Ovary (tissue), 9 donors: ENCODE results near the gene COPE. TPM values are rescaled to one million over a fixed set of nuclear protein-coding genes. Genes with fewer than 3 reads are reported as not detected.

Source experiments
- DNase-seq, 5 donors: peaks; one replicate each; pipeline ENCODE4 v3.0.0-alpha.2; 2019 to 2020
- H3K27ac ChIP-seq, 2 donors: fragments of 200-600 bp; one replicate each; pipeline versions ENCODE4 v1.5.1 to v1.8.0; 2019 to 2022
- H3K27me3 ChIP-seq: fragments of 200-600 bp; one replicate; pipeline ENCODE4 v1.8.0; 2022
- H3K36me3 ChIP-seq: fragments of 200-600 bp; sonication (generic); one replicate; pipeline ENCODE4 v1.5.1; 2019
- H3K4me1 ChIP-seq: one replicate; pipeline ENCODE4 v1.8.1; 2013; ENCODE audit warnings: mild to moderate bottlenecking, moderate library complexity; ENCODE audit not compliant: insufficient read depth
- H3K4me3 ChIP-seq: fragments of 200-600 bp; sonication (generic); one replicate; pipeline ENCODE4 v1.5.1; 2017
- H3K9me3 ChIP-seq, 2 donors: fragments of 200-600 bp in 1 of 2; sonication (generic) in 1 of 2; one replicate each; pipeline versions ENCODE4 v1.5.1 to v1.8.1; 2013 to 2019; ENCODE audit warnings: mild to moderate bottlenecking in 1 of 2, moderate library complexity in 1 of 2
- EP300 ChIP-seq: sonication (generic); formaldehyde crosslinking; IDR thresholded peaks from one replicate; pipeline ENCODE4 v1.6.1; 2017; ENCODE audit warnings: antibody characterized with exemption
- POLR2A ChIP-seq: fragments of 450-650 bp; IDR thresholded peaks from one replicate; pipeline ENCODE4 v1.6.1; 2017; ENCODE audit warnings: antibody characterized with exemption, mild to moderate bottlenecking, moderate library complexity
- WGBS, 3 donors: extraction: QIAGEN DNeasy Blood & Tissue Kit in 1 of 3; methylation state at CpG; one replicate each; pipeline versions ENCODE4 v1.1.5 to v1.1.7; 2013 to 2017; 5-methylcytosine and 5-hydroxymethylcytosine counted together
- intact Hi-C, 4 donors: fragments of 100-400 bp; cut with DNase I; formaldehyde crosslinking; loops; one replicate each; pipeline versions ENCODE4 v1.11.0 to v1.15.1; 2022 to 2023
- polyA plus RNA-seq, 2 donors: library from polyadenylated mRNA; stranded (reverse); fragments of 200-250 nt in 1 of 2; fragments of 350-450 nt in 1 of 2; fragmentation: Illumina TruSeq in 1 of 2; extraction: RNeasy Lipid Tissue Mini Kit (QIAGEN cat#74804) in 1 of 2; gene quantifications; one replicate each; pipeline ENCODE4 v1.2.3, GENCODE V29; 2013 to 2014
- total RNA-seq, 7 donors: library from RNA; depleted of rRNA in 2 of 7; stranded (reverse); fragments of >200 nt in 2 of 7; fragmentation: NEBNext Ultra II Directional in 3 of 7; extraction: Animal tissue kit (Norgen Biotek cat#: 25700) in 3 of 7; gene quantifications; one replicate each; pipeline versions ENCODE4 v1.1.0 to v1.2.4, GENCODE V29; 2016 to 2023
- TF ChIP-seq, protein P1 (sequence below), 3 donors: fragments of 450-650 bp in 2 of 3; fragments of 200-600 bp in 1 of 3; IDR thresholded peaks; one replicate each; pipeline versions ENCODE4 v1.5.1 to v1.8.0; 2016 to 2022; ENCODE audit warnings: antibody characterized with exemption in 3 of 3, mild to moderate bottlenecking in 1 of 3
- donor health status: DM: no; HTN: no; CAD: no; lungs with moderate emphysema.
- donor health status: DM: no; HTN: no; CAD: no.
- donor health status: Bipolar disorder and iron deficiency.
- donor health status: DM: yes; HTN: yes; CAD: no.
- donor health status: DM: no; HTN: no; CAD: no.
- donor health status: DM: yes; HTN: yes; CAD: no.

COPE gene
- total and polyA plus RNA-seq, 9 donors = 11.3 to 140 (median 115) TPM

DNA sequence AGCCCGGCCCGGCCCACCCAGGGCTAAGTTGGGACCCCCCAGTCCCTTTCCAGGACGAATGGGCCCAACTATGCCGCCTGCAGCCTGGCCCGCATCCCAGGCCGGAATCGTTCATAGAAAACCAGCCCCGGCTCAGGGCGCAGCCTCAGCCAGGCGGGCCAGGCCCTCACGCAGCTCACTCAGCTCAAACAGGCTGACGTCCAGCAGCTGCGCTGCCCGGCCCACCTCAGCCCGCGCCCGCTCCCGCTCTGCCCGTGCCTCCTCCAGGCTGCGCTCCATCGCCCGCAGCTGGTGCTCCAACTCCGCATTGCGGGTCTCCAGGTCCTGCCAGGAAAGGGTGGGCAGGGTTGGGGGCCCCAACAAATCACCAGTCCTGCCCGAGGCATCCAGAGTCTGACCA, 10.1 kb upstream of the COPE start:
- intact Hi-C loops = no loop called here

DNA sequence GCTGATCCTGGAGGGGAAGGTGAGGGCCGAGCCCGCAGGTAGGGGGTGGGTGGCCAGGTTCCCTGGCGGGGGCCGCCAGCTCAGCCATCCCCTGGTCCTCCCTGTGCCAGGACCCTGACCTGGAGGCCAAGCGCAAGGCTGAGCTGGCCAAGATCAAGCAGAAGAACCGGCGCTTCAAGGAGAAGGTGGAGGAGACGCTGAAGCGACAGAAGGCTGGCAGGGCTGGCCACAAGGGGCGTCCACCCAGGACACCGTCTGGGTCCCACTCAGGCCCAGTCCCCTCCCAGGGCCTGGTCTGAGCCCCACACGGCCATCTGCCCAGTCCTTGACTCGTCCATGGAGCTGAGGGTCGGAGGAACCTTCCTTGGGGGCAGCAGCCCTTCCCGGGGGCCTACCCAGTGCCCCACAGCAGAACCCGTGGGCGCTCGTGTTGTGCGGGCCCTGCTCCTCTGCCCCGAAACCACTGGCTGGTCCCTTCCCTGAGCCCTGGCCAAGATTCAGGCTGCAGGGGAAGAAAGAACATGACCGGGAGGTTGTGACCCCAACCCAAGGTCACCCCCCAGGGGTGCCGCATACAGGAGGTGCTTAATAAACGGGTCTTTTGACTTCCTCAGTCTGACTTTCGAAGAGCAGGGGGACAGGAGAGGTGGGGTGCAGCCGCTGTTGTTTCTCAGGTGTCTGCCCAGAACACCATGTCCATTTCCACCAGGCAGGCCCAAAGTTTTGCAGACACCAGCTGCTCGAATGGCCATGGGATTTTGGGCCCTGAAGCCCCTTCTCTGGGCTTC, 9.0 kb upstream of the COPE start:
- H3K36me3 ChIP-seq = no peaks in the 10 kb centered on the region
- H3K27me3 ChIP-seq = no peaks in the 10 kb centered on the region
- H3K4me3 ChIP-seq = no peak overlapping the region
- peaks cover 2% of the 10 kb centered on the region for H3K4me1 ChIP-seq
- TF ChIP-seq EP300 (no peak), POLR2A (no peak)
- TF ChIP-seq, protein P1, sequence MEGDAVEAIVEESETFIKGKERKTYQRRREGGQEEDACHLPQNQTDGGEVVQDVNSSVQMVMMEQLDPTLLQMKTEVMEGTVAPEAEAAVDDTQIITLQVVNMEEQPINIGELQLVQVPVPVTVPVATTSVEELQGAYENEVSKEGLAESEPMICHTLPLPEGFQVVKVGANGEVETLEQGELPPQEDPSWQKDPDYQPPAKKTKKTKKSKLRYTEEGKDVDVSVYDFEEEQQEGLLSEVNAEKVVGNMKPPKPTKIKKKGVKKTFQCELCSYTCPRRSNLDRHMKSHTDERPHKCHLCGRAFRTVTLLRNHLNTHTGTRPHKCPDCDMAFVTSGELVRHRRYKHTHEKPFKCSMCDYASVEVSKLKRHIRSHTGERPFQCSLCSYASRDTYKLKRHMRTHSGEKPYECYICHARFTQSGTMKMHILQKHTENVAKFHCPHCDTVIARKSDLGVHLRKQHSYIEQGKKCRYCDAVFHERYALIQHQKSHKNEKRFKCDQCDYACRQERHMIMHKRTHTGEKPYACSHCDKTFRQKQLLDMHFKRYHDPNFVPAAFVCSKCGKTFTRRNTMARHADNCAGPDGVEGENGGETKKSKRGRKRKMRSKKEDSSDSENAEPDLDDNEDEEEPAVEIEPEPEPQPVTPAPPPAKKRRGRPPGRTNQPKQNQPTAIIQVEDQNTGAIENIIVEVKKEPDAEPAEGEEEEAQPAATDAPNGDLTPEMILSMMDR (IDR thresholded peaks at IDR 0.05) = no peak
- 78 to 83% (median 82%) methylated on average over 22 to 26 of the region's 26 CpGs for WGBS, 3 donors
- no peak overlapping the region for H3K27ac ChIP-seq
- no peak for DNase-seq
- intact Hi-C loops = no loop called here
- H3K9me3 ChIP-seq = no peaks in the 10 kb centered on the region

More for the DNA sequence above, 10.1 kb upstream of the COPE start:
- DNase-seq = no peak
- WGBS, 3 donors = 83 to 84% (median 83%) methylated on average over 25 of the region's 25 CpGs
- no peaks in the 10 kb centered on the region for H3K9me3 ChIP-seq
- no peak overlapping the region for H3K4me3 ChIP-seq
- no peak overlapping the region for H3K27ac ChIP-seq
- H3K36me3 ChIP-seq = no peaks in the 10 kb centered on the region
- no peak for TF ChIP-seq POLR2A
- no peak for TF ChIP-seq EP300
- TF ChIP-seq, protein P1 (IDR thresholded peaks at IDR 0.05) = no peak
- no peaks in the 10 kb centered on the region for H3K27me3 ChIP-seq
- H3K4me1 ChIP-seq = peaks cover 2% of the 10 kb centered on the region

DNA sequence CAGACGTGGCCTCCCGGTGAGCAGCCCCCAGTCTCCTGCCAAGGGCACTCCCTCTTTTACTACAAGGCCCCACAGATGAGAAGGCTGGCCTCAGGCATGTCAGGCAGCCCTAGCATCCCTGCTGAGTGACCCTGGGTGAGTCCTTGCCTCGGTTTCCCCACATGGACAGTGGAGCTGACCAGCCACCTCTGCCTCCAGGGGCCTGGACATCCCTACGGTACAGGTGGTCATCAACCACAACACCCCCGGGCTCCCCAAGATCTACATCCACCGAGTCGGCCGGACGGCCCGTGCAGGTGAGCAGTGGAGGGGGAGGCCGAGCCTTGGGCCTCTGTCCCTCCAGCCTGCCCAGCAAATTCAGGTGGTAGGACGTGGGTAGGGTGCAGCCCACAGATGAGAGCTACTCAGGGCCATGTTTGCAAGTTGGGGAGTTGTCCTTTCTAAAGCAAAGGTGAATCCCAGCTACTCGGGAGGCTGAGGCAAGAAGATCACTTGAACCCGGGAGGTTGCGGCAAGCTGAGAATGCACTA, 5.6 kb upstream of the COPE start:
- DNase-seq = no peak
- Histone ChIP-seq H3K36me3 (no peaks in the 10 kb centered on the region), H3K4me3 (no peak overlapping the region), H3K27ac (no peak overlapping the region), H3K27me3 (no peaks in the 10 kb centered on the region), H3K4me1 (no peaks in the 10 kb centered on the region), H3K9me3 (no peaks in the 10 kb centered on the region)
- TF ChIP-seq, protein P1 (IDR thresholded peaks at IDR 0.05) = no peak
- TF ChIP-seq EP300 (no peak), POLR2A (no peak)
- intact Hi-C loops = no loop called here
- WGBS, 3 donors = 86 to 94% (median 88%) methylated on average over 13 to 15 of the region's 15 CpGs

DNA sequence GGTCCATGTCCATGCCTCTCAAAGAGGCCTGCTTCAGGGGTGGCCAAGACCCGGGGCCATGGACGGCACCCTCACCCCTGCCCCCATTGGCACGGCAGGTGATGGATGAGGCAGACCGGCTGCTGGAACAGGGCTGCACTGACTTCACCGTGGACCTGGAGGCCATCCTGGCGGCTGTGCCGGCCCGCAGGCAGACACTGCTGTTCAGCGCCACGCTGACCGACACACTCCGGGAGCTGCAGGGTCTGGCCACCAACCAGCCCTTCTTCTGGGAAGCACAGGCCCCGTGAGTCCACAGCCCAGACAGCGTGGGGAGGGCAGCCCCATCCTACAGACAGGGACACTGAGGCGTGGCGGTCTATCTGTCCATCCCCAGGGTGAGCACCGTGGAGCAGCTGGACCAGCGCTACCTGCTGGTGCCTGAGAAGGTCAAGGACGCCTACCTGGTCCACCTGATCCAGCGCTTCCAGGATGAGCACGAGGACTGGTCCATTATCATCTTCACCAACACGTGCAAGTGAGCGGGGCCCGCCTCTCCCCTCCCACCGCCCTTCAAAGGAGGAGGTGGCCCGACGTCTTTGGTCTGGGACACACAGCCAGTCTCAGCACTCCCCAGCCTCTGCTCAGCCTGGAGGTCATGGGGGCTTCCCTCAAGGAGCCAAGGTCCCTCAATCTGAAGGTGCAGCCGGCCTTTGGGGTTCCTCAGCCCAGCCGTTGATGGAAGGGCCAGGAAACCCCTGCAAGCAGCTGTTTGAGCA, 3.2 kb upstream of the COPE start:
- Histone ChIP-seq H3K4me1 (peaks cover 6% of the 10 kb centered on the region), H3K9me3 (no peaks in the 10 kb centered on the region), H3K27ac (no peak overlapping the region), H3K36me3 (no peaks in the 10 kb centered on the region), H3K4me3 (no peak overlapping the region), H3K27me3 (no peaks in the 10 kb centered on the region)
- DNase-seq = no peak
- intact Hi-C loops = no loop called here
- TF ChIP-seq EP300 (no peak), POLR2A (no peak)
- TF ChIP-seq, protein P1 (IDR thresholded peaks at IDR 0.05) = no peak
- WGBS, 3 donors = 70 to 79% (median 77%) methylated on average over 26 to 29 of the region's 29 CpGs
